ENCODE data around the gene PPP1CC. TPM values are rescaled to one million over a fixed set of nuclear protein-coding genes. Genes with fewer than 3 reads are reported as not detected.
"Not testable (repeated sequence)": the region's sequence is repeated elsewhere in the genome, so short reads cannot be mapped to it uniquely, and the experiment has no call there.

PPP1CC gene
- polyA plus RNA-seq (ENCODE audit: insufficient read length): 130 TPM

DNA sequence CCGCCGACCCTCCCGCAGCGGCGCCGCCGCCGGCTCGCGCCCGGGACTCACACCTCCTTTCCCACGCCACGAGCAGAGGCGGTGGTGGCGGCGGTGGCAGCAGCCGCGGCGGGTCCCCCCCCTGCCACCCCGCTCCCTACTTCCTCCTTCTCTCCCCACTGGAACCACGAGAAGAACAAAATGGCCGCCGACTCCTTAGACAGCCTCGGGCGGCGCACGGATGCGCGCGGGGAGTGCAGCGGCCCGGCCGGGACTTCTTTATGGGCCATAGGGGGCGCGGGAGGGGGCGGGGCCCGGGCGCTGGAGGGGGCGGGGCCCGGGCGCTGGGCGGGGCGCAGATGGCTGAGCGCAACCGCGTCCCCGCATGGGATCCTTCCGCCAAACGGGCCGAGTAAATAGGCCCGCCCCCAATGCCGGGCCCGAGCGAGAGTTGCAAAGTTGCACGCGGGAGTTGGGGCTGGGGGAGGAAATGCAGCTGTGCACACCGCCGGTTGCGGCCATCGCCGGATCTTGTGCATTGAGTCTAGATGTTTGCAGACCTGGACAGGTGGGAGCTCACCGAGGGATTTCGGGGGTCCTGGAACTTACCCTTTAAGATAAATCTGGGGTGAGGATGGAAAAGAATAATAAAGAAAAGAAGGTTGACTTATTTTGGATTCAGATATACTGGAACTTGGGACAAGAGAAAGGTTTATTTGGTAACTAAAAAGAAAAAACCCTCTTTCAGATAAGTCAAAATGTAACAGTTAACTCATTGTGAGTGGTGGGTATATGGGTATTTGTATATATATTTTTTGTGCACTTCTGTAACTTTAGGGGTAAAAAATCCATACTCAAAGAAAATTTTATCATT lies at the start of gene PPP1CC:
PPP1CC (minus strand) TSS at position 174 of the 853 bp plus-strand sequence. CDS start 184 bp downstream, outside the sequence.
- DNase-seq (ENCODE audit: low read depth): peak; percentile 74

DNA sequence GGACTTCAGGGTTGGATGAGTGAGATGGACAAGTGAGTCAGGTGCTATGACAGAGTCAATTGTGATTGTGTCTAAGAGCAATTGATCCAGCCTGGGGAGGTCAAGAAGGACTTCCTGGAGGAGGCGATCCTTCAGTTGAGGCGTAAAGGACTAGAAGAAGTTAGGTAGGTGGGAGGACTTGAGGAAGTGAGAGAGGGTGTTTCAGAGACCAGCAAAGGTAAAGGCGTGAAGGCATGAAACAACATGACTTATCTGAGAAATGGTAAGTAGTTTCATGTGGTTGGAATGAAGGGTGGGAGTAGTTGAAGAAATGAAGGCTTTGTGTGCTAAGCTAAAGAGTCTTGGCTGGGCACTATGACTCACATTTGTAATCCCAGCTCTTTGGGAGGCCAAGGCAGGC lies 48.9 kb upstream of the PPP1CC start:
- no peak for DNase-seq (ENCODE audit: low read depth)

DNA sequence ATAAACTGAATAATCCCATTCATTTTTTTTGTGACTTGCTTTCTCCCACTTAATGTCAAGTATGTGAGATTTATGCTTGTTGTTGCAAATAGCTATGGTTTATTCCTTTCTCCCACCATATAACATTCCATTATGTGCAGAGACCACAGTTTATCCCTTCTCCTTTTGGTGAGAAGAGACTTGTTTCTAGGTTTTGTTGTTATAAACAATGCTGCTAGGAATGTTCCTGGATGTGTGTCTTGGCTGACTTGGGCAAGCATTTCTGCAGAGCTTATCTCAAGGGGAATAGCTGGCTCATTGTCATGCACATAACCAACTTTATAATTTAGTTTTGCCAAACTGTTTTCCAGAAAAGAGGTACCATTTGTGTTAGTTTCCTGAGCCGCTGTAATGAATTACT lies 47.6 kb upstream of the PPP1CC start:
- DNase-seq (ENCODE audit: low read depth): no peak

DNA sequence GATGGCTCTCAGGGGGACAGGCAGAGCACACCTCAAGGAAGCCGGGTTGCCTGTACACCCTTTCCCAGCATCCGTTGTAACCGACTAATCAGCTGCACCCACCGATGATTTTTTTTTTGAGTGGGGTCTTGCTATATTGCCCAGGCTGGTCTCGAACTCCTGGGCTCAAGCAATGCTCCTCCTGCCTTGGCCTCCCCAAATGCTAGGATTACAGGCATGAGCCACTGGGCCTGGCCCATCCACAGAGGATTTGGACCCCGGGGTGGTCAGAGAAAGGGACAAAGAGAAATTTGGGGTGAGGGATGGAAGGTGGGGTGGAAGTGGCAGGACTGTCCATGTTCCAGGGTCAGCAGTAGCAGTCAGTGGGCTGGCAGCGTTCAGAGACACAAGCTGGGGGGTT lies 43.3 kb upstream of the PPP1CC start:
- no peak for DNase-seq (ENCODE audit: low read depth)

DNA sequence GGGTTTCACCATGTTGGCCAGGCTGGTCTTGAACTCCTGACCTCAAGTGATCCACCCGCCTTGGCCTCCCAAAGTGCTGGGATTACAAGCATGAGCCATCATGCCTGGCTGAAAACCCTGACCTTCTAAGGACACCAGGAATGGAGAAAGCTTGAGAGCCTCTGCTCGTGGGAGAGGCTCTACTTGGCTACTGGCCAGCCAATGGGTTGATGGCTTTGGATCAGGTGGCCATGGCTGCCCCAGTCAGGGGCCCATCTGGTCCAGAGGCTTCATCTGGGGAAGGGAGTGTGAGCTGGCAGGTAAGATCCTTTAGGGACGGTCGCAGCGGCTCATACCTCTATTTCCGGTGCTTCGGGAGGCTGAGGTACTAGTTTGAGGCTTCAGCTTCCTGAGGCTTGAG lies 42.5 kb upstream of the PPP1CC start:
- no peak for DNase-seq (ENCODE audit: low read depth)

DNA sequence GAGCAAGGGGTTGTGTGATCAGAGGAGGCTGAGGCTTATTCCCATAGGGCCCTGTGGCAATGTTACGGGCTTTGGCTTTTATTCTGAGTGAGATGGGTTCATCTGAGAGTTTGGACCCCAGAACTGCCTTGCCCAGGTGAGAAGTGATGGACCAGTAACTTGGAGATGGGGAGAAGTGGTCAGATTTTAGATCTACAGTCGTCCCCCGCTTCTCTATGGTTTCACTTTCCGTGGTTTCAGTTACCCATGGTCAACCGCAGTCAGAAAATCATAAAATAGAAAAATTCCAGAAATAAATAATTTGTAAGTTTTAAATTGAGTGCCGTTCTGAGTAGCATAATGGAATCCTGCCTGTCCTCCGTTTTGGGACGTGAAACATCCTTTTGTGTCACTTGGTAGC lies 40.2 kb upstream of the PPP1CC start:
- DNase-seq (ENCODE audit: low read depth): no peak

DNA sequence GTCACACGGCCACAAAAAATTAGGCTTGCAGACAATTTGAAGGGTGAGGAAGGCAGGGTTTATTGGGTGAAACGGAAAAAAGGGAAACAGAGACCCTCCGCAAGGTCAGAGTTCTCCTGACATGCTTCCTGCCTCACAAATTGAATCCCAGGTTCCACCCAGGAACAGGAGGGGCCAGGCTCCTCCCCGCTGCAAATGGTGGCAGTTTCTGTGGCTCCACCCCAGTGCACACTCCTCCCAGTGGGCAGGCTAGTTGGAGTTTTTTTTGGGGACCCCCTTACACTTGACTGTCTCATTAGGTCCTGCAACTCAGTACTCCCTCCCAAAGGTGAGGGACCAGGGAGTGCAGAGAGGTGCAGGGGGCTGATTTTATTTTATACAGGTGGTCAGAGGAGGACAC lies 39.4 kb upstream of the PPP1CC start:
- no peak for DNase-seq (ENCODE audit: low read depth)

DNA sequence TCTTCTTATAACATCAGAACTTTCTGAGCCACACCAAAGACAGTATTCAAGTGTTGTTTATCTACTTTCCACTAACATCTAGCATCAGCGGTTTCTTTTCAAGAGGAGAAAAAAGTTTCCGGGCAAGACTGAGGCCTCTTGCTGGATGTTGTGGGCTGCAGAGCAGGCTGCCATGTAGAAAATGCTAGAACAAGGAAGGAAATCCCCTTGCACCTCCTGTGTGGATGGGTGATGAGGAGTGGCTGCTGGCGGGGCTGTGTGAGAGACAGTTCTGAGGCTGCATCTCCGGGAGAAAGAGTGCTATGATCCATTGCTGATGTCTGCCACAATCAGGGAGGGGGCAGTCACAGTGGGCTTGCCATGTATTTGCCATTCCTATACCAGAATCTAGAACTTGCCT lies 37.8 kb upstream of the PPP1CC start:
- no peak for DNase-seq (ENCODE audit: low read depth)

DNA sequence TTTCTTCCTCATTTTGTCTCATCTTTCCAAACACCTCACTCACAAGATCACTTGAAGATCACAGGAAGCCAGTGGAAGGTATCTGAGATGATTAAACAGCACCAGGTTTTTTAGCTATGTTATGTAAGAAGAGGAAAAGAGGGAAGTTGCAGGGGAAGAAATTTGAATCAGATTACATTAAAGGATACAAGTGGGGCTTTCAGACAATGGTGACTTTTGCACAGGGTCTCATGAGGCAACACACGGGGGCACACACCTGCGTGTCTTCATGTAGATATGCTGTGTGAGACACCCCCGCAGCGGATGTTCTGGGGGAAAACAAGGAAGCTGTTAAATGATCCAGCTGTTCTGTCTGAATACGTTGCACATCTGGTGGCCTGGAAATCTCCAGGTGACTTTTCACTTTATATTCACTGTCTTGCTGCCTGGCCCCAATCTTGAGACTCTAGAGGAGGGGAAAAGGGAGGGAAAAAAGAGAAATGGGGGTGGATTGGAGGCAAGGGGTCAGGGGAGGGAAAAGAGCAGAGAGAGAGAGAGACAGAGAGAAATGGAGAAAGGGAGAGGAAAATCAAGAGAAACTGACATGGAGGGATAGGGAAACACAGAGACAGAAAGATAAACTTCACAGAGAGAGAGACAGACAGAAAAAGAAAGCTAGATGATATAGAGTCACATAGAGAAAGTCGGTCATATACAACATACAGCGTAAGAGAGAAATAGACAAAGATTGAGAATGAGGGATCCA lies 36.3 kb upstream of the PPP1CC start:
- DNase-seq (ENCODE audit: low read depth): no peak

DNA sequence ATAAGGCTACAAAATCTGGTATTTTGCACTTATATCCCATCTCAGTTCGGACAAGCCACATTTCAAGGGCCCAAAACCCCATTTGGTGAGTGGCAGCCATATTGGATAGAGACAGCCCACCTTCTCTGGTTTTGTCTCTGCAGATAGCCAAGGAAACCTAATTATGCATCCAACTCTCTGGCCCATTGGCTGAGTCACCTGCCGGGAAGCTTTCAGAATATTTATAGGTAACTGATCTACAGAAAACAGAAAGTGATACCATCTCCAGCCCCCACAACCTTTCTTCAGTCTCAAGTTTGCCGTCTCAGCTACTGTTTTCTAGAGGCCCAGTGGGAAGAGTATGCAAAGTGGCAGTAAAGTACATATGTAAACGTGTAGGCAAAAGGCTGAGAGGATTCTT lies 33.7 kb upstream of the PPP1CC start:
- no peak for DNase-seq (ENCODE audit: low read depth)

DNA sequence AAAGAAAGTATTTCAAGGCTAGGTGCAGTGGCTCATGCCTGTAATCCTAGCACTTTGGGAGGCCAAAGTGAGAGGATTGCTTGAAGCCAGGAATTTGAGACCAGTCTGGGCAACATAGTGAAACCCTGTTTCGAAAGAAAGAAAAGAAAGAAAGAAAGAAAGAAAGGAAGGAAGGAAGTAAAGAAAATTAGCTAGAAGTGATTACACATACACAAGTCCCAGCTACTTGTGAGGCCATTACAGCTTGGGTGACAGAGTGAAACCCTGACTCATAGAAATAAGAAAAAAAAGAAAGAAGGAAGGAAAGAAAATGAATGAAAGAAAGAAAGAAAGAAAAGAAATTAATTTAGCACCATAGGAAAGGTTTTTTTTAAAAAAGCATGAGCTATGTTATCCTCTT lies 33.3 kb upstream of the PPP1CC start:
- DNase-seq (ENCODE audit: low read depth): no peak

DNA sequence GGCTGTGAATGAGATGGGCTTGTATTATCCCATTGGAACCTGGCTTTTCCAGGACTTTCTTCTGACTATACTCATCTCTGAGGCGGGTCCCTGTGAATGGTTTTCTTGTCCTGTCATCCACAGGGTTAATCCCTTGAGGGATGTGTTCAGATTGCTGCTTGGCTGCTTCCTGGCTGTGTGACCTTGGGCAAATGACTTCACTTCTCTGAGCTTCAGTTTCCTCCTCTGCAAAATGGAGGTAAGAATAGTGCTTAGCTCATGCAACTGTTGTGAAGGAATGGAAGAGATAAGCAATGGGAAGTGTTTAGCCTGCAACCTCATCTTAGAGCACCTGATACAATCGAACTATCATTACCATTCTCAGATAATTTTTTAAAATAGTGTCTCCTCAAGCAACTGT lies 32.1 kb upstream of the PPP1CC start:
- DNase-seq (ENCODE audit: low read depth): no peak

DNA sequence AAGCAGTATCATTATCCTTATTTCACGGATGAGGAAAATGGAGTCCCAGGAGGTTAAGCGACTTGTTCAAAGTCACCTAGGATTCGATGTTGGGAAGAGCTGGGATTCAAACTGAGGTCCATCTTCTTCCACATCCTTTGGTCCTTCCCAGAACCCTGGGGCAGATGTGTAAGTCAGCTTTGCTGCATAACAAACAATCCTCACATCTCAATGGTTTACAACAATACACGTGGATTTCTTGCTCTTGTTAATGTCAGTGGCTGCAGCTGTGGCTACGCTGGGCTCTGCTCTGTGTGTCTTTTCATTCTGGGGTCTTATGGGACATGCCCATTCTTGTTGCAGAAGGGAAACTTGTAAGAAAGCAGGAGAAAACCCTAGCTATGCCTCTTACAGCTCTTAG lies 26.3 kb upstream of the PPP1CC start:
- DNase-seq (ENCODE audit: low read depth): no peak

DNA sequence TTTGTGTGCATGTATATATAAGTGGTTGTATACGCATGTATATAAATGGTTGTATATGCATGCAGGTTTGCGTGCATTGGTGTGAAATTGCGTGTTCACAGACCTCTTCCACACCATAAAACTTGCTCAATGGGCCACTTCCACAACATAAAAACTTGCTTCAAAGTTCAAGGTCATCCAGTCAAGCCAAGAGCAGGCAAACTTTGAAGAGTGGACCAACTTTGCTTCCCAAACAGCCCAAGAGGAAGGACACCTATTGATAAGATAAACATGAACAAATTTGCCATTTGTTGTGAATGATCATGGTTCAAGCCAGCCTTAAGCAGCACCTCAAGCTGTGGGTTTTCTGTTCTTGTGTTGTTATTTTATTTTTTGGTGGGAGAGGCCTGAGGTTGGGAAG lies 25.2 kb upstream of the PPP1CC start:
- DNase-seq (ENCODE audit: low read depth): no peak

DNA sequence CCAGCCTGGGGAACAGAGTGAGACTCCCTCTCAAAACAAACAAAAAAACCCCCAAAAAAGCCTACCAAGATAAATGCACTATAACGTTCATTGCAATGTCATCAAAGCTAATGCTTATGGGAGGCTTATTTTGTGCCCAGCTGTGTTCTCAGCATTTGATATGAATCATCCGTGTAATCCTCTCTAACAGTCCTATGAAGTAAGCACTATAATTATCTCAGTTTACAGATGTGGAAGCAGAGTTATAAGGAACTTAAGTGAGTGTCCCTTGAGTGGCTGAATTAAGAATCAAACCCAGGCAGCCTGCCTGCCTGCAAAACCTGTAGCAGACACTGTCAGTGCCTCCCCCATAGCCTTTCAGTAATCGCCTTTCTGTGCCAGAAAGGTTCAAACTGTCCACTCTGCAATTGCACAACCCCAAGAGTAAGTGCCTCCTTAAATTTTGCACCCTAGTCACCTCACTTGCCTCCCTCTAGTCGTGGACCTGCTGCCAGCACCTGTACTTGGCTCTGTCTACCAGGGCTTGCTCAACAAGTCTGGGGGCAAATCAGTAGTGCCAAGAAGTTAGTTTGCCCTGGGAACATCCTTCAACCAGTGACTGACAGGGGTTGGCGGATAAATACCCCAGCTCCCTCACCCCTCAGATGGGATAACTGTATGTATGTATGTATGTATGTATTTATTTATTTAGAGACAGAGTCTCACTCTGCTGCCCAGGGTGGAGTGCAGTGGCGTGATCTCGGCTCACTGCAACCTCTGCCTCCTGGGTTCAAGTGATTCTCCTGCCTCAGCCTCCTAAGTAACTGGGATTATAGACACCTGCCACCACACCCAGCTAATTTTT lies 23.8 kb upstream of the PPP1CC start:
- no peak for DNase-seq (ENCODE audit: low read depth)

DNA sequence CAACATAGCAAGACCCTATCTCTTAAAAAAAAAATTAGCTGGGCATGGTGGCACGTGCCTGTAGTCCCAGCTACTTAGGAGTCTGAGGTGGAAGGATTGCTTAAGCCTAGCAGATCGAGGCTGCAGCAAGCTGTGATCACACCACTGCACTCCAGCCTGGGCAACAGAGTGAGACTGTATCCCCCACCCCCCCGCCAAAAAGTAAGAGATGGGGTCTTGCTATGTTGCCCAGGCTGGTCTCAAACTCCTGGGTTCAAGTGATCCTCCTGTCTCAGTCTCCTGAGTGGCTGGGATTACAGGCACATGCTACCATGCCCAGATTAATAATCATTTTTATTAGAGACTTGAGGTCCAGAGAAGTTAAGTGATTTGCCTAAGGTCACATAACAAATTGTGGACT lies 22.9 kb upstream of the PPP1CC start:
- not testable (repeated sequence) for DNase-seq (ENCODE audit: low read depth)

DNA sequence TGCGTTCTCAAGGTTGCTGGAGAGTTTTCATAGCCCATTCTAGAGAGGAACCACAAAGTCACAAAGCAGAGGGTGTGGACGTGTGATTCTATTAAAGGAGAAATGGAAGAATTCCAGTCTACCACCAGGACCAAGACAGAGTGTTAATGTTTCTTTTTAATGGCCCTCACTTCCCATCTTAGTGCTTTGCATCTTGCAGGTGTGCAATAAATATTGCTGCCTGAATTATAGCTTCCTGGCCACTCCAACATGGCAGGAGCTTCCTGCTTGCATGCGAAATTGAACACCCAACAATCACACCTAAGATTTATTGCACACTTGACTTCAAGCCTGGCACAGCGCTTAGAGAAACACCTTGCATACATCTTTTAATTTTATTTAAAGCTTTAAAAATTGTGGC lies 22.4 kb upstream of the PPP1CC start:
- DNase-seq (ENCODE audit: low read depth): no peak

DNA sequence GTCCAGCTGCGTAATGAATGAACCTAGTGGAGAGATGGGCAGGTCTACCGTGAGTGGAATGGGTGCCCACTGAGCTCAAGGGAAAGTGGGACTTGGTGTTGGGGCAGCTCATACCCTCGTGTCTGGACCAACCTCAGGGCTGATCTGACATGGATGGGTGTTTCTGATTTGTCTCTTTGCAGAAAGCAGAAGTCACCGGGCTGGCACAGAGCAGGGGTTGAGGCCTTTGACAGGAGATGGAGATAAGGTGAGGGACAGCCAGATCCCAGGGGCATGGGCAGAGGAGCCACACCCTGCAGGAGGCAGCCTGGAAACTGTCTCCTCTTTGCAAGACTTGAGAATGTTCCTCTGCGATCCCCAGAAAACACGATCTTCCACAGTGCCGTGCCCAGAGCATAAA lies 20.9 kb upstream of the PPP1CC start:
- no peak for DNase-seq (ENCODE audit: low read depth)

DNA sequence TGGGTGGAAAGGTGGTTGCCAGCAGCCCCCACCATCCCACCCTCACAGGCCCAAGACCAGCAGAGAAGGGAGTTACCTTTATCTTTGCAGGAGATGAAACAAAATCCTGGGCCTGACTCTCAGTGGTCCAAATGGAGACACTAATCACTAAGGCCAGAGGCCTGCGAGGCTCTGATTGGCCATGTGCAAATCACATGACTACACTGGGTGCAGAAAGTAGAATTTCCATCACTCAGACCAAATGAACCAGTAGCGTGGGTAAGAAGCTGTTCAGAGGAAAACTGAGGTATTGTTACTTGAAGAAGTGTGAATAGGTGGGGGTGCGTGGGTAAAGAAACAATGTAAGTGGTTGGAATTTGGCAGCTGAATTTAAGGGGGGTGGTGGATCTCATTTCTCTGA lies 20.2 kb upstream of the PPP1CC start:
- no peak for DNase-seq (ENCODE audit: low read depth)

DNA sequence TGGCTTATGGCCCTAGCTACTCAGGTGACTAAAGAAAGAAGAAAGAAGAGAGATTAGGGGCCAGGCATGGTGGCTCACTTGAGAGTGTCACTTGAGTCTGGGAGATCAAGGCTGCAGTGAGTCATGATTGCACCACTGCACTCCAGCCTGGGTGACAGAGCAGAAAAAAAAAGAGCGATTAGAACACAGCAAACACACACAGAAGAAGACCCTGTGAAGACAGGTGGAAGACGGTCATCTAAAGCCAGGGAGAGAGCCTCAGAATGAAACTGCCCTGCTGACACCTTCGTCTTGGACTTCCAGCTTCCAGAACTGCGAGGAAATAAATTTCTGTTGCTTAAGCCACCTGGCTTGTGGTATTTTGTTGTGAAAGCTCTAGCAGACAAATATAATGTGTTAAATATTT lies 17.5 kb upstream of the PPP1CC start:
- no peak for DNase-seq (ENCODE audit: low read depth)

DNA sequence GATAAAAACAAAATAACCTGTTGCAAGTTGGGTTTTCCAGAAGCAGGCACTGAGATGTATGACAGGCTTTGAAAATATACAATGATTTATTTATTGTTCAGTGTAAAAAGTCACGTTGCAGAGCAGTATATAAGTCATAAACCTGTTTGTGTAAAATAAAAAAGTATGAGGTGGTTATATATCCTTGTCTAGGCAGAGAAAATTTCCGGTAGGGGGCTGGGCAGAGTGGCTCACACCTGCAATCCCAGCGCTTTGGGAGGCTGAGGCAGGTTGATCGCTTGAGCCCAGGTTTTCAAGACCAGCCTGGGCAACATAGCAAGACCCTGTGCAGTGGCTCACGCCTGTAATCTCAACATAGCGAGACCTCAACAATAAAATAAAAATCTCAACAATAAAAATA lies 16.2 kb upstream of the PPP1CC start:
- DNase-seq (ENCODE audit: low read depth): no peak

DNA sequence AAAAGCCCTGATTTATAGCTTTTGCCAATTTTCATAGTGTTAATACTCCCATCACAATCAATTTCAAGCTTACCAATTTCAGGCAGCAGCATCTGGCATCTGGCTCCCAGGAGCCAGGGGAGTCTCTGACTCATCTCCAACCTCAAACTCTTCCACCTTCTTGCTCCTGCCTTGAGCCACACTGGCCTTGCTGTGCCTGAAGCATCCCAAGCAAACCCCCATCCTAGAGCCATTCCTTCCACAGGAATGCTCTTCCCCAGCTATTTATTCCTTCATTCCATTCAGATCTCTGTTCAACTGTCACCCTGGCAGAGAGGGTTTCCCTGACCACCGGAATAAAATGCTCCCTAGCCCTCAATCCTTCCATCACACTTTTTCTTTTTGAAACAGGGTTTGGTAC lies 13.9 kb upstream of the PPP1CC start:
- DNase-seq (ENCODE audit: low read depth): no peak

Data from forelimb muscle (tissue), 1 donor.